Activated CD8-positive, alpha-beta memory T cell treated with anti-CD3 and anti-CD28 coated beads, Interleukin-2, amount 50 U/mL, for 1 hour (primary cell): ENCODE results near the gene ASGR1.
"Not testable (repeated sequence)": the region's sequence is repeated elsewhere in the genome, so short reads cannot be mapped to it uniquely, and the experiment has no call there.

Experiments
- DNase-seq: peaks from one replicate; pipeline ENCODE4 v3.0.0-alpha.2; 2020; ENCODE audit errors: extremely low read depth

The ASGR1 gene

GRCh38 chr17:7191069-7191468 lies 11.9 kb upstream of the ASGR1 start:
- DNase-seq, result no peak

DNA sequence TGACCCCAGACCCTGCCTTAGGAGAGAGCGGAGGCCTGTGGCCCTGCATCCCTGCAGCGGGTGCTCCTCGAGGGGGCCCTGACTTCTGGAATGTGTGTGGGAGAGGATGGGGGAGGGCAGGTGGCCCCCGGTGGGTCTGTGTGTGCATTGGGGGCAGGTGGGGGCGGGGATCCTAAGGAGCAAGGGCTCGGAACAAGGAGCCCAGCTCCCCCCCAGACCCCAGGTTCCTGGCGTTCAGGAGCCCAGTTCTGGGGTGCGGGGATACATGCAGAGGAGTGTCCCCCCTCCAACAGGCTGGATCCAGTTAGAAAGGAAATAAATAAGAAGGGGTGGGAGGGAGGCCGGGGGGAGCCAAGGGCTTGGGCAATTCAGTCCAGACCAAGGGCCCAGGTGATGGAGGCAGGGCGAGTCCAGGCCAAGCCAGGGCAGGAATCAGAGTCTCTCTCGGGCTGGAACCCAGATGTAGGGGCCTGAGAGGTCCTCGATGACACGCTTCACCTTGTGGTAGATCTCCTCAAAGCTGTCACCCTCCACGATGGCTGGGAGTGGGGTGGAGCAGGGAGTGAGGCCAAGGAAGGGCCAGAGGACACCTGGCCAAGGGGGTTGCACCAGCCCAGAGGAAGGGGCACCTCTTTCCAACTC lies 11.2 kb upstream of the ASGR1 start:
- DNase-seq, result no peak

- no peak for DNase-seq
Measured at GRCh38 chr17:7186241-7186640, 7.1 kb upstream of the ASGR1 start.

DNA sequence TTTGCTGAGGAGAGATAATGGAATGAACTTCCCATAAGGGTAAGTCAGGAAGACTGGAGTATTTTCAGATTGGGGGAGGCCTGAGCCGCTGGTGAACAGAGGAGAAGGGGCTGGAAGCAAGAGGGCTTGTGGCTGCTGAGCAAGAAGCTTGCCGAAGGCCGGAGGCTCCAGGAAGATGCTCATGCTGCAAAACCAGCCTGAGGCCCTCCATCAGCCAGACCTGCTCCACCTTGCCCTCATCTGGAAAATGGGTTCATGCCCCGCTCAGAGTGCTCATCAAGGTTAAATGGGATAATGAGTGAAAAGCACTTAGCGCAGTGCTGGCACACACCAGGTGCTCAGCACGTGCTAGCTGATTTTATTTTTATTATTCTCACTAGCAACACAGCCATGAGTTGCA lies 5.5 kb upstream of the ASGR1 start:
- DNase-seq, result no peak

GRCh38 chr17:7184091-7184488 lies 4.9 kb upstream of the ASGR1 start:
- no peak for DNase-seq

GRCh38 chr17:7183433-7184090 lies 4.4 kb upstream of the ASGR1 start:
- no peak for DNase-seq

DNA sequence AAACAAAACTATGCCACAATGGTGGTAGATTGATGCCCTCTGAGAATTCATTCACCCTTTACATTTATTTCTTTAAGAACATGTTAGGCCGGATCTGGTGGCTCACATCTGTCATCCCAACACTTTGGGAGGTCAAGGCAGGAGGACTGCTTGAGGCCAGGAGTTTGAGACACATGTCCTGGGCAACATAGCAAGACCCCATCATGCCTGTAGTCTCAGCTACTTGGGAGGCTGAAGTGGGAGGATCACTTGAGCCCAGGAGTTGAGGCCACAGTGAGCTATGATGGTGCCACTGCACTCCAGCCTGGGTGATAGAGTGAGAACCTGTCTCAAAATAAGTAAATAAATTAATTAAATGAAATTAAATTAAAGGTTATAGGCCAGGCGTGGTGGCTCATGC lies 2.9 kb upstream of the ASGR1 start:
- DNase-seq, result not testable (repeated sequence)

- no peak for DNase-seq
Measured at GRCh38 chr17:7178973-7179316, 225 bp downstream of the ASGR1 start.

- DNase-seq, result no peak
Measured at GRCh38 chr17:7177954-7178477, 1.2 kb downstream of the ASGR1 start.

DNA sequence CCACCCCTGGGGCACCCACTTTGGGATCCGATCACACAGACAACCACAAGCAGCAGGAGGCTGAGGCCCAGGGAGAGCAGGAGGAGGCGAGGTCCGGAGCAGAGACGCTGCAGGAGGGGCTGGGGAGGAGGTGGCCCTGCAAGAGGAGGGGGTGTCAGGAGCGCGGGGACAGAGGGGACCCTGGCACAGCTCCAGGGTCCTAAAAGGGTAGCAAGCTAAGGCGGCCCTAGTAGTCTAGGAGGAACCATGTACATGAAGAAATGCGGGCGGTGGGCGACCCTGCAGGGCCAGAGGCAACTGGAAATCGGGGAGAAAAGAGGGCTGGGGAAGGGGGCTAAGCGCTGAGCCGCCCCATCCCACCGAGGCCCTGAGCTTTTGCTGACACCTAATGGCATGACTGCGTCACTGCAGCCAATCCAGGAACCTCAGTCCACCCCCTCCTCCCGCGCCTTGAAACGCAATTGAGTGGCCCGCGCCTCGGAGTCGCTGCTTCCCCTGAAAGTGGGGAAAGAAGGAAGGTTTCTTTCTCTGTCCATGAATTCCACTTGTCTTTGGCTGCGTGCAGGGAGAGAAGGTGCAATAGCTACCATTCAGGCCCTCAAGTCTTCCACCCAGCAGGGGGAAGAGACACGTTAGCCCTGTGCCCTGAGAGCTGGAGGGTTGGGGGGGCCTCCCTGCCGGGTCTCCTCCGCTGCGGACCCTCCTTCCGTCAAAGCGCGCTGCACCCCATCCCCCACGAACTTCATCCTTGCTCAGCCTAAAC lies 1.8 kb downstream of the ASGR1 start:
- peak; percentile 23 for DNase-seq

DNA sequence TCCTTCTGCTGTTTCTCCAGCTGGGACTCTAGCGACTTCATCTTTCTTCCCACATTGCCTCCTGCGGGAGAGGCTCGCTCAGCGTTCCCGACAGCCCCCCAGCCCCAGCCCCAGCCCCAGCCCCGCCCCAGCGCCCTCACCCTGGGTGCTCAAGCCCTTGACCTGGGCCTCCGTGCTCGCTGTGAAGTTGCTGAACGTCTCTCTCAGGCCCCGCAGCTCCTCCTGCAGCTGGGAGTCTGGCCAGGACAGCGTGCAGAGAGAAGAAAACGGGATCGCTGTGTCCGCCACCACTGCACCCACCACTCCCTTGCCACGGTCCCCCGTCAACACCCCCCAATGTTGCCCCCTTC lies 2.4 kb downstream of the ASGR1 start:
- DNase-seq, result no peak

DNA sequence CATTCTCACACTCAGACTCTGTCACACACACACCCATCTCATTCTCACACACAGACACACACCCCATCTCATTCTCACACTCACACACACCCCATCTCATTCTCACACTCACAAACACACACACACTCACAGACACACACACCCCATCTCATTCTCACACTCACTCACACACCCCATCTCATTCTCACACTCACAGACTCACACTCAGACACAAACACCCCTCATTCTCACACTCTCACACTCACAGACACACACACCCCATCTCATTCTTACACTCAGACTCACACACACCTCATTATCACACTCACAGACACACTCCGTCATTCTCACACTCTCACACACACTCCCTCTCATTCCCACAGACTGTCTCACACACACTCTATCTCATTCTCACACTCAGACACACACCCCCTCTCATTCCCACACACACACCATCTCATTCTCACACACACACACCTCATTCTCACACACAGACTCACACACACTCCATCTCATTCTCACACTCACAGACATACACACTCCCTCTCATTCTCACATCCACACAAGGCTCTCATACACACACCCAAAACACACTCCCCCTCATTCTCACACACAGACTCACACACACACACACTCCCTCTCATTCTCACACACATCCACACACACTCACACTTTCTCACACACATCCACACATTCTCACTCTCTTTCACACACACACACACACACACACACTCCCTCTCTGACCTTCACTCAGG lies 2.9 kb downstream of the ASGR1 start:
- no peak for DNase-seq

DNA sequence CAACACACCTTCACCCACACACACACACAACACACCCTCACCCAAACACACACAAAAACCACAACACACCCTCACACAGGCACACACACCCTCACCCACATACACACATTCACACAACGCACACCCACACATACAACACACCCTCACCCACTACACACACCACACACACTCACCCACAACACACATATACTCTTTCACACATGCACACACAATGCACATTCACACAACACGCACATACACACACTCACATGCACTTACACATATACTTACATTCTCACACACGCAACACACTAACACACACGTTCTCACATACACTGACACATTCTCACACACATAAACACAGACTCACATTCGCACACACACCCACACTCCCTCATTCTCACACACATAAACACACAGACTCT lies 3.8 kb downstream of the ASGR1 start:
- no peak for DNase-seq

- no peak for DNase-seq
Measured at GRCh38 chr17:7174603-7175326, 4.4 kb downstream of the ASGR1 start.

DNA sequence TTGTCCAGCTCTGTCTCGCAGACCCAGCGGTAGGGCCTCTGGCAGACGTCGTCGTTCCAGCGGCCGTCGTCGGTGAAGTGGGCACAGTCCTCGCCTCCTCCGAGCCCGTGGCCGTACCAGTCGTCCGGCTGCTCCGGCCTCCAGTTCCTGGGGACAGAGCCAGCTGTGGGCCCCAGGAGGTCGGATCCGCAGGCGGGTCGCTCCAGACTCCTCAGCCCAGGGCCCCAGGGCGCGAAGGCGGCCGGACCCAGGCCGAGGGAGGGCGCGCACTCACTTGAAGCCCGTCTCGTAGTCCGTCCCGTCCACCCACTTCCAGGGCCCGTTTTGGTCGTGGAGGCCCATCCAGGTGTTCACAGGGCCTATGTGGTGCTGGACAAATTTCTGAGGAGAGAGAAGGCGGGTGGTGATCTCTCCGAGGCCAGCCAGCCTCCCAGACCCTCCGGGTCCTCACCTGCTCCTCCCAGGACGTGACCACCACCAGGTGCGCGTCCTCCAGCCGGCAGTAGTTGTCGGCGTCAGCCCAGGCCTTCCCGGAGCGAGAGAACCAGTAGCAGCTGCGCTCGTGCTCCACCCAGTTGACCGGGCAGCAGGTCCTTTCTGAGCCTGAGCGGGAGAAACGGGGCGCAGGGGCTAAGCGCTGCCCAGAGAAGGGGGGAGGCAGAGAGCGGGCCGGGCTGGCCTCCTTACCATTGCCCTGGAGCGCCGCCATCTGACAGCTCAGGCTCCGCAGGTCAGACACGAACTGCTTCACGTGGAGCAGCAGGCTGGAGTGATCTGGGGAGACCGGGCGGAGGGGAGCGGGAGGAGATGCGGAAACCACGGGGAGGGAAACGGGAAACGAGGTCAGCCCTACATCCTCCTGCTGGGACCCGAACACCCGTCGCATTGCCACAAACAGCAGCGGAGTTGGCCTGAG lies 5.2 kb downstream of the ASGR1 start:
- no peak for DNase-seq

DNA sequence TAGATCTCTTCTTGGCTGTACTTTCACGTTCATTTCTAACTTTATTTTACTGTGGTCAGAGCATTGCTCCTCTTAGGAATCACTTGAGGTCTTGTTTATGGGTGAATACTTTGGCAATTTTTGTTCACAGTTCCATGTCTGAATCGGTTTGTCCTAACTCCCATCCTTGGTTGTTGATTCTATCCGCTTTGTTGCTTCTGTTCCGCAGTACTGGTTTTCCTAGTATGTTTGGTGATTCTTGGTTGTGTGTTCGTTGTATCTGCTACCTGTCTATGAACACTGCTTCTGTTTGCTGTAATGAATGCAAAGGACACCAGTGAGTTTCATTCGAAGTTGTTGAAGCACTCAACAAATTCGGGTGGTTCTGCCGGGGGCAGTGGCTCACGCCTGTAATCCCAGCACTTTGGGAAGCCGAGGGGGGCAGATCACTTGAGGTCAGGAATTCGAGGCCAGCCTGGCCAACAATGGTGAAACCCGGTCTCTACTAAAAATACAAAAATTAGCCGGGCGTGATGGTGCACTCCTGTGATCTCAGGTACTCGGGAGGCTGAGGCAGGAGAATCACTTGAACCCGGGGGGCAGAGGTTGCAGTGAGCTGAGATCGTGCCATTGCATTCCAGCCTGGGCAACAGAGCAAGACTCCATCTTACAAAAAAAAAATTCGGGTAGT lies 6.5 kb downstream of the ASGR1 start:
- not testable (repeated sequence) for DNase-seq

DNA sequence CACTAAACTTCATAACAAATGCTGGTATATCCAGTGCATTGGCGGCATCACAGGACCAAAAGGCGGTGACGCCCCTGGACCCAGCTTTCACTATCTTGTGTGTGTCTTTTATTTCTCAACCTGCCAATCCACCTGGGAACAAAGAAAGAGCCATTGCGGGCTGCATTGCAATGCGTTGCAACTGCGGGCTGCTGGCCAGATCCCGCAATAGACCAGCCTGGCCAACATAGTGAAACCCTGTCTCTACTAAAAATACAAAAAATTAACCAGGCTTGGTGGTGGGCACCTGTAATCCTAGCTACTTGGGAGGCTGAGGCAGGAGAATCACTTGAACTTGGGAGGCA lies 9.6 kb downstream of the ASGR1 start:
- DNase-seq, result not testable (repeated sequence)

DNA sequence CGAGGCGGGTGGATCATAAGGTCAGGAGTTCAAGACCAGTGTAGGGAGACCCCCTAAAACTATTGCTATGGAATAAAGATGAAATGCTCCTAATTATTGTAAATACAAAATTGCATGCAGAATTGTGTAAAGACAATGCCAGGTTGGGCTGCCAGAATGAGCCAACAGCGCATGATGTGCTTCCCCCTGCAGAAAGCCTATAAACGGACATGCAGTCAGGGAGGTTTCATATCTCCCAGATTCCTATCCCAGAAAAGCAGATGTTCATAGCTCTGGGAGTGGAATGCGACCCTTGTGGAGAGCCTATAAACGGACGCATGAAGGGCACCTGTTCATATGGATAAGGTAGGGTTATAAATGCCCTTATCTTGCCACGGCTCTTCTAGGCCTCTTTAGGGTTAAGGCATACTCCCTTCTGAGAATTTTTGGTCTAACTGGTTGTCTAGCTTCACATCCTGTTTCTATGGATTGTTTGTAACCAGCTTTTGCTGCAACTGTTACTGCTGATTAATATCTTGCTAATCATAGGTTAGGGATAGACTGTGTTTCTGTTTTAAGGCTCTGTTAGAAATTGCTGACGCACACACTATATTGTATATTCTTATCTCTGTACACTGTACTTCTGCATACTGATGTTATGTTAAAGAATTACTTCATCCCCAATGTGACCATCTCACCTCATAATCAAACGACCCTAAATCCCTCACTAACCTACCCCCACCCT lies 10.2 kb downstream of the ASGR1 start:
- not testable (repeated sequence) for DNase-seq

DNA sequence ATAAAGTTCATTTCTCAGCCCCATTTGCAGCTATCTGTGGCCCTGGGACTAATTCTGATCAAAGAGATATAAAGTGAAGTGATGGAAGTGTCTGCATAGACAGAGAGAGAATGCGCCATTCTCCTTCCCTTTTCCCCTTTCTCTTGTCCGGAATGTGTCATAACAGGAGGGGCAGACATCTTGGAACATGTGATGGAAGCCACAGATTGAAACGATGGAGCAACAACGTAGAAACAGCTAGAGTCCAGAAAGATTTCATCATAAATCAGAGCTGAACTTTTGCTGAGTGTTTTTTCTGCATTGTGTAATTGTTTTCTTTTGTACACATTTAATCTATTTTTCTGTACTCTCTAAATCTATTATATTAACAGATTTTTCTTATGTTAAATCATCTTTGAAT lies 11.3 kb downstream of the ASGR1 start:
- DNase-seq, result no peak
